KOPT-K1 (cell line): ENCODE results near the gene PODNL1.
"Not testable (repeated sequence)": the region's sequence is repeated elsewhere in the genome, so short reads cannot be mapped to it uniquely, and the experiment has no call there.

Source experiments
- H3K27ac ChIP-seq: fragments of 200-600 bp; sonication (generic); 2 replicates; pipeline ENCODE4 v1.5.1; 2016; ENCODE audit warnings: antibody characterized with exemption, mild to moderate bottlenecking, low read depth, low read length; ENCODE audit not compliant: poor library complexity, severe bottlenecking
- H3K36me3 ChIP-seq: fragments of 200-600 bp; sonication (generic); 2 replicates; pipeline ENCODE4 v1.5.1; 2017; ENCODE audit warnings: antibody characterized with exemption, mild to moderate bottlenecking, low read length, moderate library complexity; ENCODE audit not compliant: insufficient read depth
- H3K9me3 ChIP-seq: fragments of 200-600 bp; sonication (generic); 2 replicates; pipeline ENCODE4 v1.5.1; 2017; ENCODE audit warnings: antibody characterized with exemption, low read length, mild to moderate bottlenecking; ENCODE audit not compliant: insufficient read depth, poor library complexity, severe bottlenecking

PODNL1 gene

DNA sequence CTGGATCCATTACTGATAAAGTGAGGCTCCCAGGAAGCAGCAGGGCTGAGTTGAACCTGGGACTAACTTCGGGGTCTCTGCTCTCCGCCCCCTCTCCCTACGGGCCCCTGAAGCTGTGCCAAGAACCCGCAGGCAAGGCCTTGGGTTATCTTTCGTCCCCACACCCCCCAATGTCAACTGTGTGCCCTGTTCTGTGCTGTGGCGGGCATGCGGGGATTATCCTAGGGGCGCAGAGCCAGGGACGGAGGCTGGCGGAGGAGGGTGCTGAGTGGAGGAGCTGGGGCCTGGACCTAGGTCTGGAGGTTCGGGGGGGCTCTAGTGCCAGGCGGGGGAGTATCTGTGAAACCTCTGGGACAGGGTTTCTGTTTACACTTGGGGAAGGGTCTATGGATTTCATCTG lies 41.5 kb upstream of the PODNL1 start:
- Histone ChIP-seq H3K9me3 (no peaks in the 10 kb centered on the region), H3K27ac (no peak overlapping the region), H3K36me3 (peaks cover 19% of the 10 kb centered on the region; the same call in 1 of the 2 replicates)

DNA sequence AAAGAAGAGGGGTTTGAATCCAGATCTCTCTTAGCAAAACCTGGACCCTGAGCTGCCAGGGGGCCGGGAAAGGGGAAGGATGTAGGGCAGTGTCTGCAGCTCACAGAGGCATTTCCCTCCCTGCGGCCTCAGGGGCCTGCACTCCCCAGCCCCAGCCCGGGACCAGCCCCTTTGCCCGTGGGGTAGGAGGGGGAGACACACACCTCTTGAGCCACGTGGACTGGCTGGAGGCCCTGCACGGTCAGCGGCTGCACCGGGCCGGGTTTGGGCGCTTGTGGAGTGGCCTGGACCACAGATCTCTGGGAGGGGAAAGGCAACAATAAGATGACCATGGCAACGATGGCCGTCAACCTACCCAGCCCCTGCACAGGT lies 41.0 kb upstream of the PODNL1 start:
- H3K36me3 ChIP-seq = peaks cover 19% of the 10 kb centered on the region; the same call in 1 of the 2 replicates
- H3K9me3 ChIP-seq = no peaks in the 10 kb centered on the region
- no peak overlapping the region for H3K27ac ChIP-seq

DNA sequence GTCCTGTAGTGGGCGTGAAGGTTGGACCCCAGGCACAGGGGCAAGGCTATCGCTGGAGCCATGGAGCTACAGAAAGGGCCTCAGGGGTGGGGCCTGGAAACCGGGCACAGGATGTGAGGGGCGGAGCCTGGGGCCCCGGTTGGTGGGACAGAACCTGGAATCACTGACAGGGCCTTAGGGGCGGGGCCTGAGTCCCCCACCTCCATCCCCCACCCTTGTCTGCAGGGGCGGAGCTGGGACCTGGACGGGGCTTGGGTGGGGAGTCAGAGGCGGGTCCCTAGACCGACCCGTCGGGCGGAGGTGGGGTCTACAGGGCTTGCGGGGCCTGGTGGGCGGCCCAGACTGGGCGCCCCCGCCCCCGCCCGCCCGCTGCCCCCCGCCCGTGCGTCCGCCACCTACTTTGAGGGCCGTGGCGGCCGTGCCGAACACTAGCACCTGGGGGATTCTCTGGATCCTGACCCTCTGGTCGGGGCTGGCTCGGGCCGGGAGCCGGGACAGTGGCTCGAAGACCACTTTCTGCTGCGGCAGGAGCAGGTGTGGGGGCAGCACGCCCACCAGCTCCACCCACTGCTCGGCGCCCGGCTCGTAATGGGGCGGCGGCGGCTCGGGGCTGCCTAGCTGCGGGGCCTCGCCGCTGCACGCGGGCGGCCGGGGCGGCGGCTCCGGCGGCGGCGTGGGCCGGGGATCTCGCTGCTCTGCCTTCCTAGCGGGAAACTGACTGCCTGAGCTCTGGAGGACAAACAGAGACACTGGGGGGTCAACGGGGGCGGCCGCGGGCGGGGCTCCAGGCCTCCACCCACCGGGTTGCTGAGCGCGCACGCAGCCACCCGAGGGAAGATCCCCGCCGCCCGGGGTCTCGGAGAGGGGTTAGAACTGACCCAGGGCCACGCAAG lies 40.4 kb upstream of the PODNL1 start:
- H3K36me3 ChIP-seq = peaks cover 19% of the 10 kb centered on the region; the same call in 1 of the 2 replicates
- no peak overlapping the region for H3K27ac ChIP-seq
- H3K9me3 ChIP-seq = no peaks in the 10 kb centered on the region

DNA sequence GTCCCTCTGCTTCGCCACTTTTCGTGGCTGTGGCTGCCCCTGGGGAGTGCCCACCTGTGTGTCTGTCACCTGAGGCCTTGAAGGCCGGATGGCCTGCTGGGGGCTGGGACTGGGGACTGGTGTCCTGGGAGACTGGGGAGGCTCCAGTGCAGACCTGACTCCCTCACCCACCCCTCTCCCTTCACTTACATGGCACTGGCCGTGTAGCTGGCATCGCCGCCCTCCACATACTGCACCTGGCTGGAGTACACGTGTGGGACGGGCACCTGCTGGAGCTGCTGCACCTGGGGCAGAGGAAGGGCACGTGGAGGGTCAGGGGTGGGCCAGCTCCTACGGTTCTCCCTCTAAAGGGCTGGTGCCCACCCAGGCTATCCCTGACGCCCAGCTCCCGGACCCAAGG lies 39.6 kb upstream of the PODNL1 start:
- H3K27ac ChIP-seq = no peak overlapping the region

DNA sequence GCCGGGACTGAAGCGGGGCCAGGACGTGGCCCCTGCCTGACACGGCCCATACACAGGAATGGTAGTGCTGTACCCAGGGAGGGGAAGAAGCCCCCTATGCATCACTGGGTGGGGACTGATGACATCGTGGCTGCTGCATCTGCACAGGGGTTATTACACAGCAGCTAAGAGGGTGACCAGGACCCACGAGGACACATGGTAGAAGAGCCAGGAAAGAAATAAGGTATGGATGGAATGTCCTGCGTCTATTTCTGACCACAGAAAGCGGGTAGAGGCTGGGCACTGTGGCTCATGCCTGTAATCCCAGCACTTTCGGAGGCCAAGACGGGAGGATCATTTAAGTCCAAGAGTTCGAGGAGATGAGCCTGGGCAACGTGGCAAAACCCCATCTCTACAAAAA lies 38.2 kb upstream of the PODNL1 start:
- Histone ChIP-seq H3K36me3 (peaks cover 31% of the 10 kb centered on the region; the same call in 1 of the 2 replicates), H3K9me3 (no peaks in the 10 kb centered on the region), H3K27ac (no peak overlapping the region)

More for the DNA sequence above, 39.6 kb upstream of the PODNL1 start:
- Histone ChIP-seq H3K36me3 (peaks cover 24% of the 10 kb centered on the region; the same call in 1 of the 2 replicates), H3K9me3 (no peaks in the 10 kb centered on the region)

DNA sequence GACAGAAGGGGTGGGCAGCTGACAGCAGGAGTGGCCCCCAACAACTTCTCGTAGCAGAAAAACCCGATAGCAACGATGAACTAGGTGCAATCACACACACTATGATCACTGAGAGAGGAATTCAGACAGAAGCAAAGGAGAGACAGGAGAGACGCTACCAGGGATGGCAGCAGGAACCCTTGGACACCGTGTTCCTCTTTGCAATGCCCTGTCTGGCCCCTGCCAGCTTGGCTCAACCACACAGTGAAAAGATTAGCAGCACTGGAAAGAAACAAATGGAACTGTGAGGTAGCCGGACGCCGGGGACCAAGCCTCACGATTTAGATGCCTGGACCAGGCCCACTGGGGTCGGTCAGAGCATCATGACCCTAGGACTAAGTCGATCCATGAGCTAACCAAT lies 37.7 kb upstream of the PODNL1 start:
- H3K27ac ChIP-seq = no peak overlapping the region
- H3K9me3 ChIP-seq = no peaks in the 10 kb centered on the region

DNA sequence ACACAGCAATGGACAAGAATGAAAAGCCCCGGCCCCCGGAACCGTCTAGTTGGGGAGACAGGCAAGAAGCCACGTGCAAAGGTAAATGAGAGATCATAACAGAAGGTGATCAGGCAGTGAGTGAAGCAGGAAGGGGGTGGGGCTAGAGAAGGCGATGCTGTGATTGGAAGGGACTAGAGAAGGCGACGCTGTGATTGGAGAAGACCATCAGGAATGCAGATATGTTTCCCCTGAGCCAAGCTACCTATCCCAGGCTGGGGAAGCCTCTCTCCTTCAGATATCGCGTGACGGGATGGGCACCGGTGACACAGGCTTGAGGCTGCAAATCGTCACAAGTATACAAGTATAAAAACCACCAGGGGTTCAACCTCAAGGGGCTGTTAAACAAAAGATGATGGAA lies 35.9 kb upstream of the PODNL1 start:
- Histone ChIP-seq H3K36me3 (peaks cover 31% of the 10 kb centered on the region; the same call in 1 of the 2 replicates), H3K9me3 (no peaks in the 10 kb centered on the region), H3K27ac (no peak overlapping the region)

More for the DNA sequence above, 37.7 kb upstream of the PODNL1 start:
- H3K36me3 ChIP-seq = peaks cover 31% of the 10 kb centered on the region; the same call in 1 of the 2 replicates

DNA sequence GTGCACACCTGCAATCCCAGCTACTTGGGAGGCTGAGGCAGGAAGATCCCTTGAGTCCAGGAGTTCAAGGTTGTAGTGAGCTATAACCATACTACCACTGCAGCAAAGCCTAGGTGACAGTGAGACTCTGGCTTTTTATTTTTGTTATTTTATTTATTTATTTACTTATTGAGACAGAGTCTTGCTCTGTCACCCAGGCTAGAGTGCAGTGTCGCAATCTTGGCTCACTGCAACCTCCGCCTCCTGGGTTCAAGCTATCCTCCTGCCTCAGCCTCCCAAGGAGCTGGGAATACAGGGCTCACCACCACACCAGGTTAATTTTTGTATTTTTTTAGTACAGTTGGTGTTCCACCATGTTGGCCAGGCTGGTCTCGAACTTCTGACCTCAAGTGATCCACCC lies 35.3 kb upstream of the PODNL1 start:
- not testable (repeated sequence) for H3K27ac ChIP-seq, H3K9me3 ChIP-seq
- peaks cover 37% of the 10 kb centered on the region; the same call in 1 of the 2 replicates for H3K36me3 ChIP-seq

DNA sequence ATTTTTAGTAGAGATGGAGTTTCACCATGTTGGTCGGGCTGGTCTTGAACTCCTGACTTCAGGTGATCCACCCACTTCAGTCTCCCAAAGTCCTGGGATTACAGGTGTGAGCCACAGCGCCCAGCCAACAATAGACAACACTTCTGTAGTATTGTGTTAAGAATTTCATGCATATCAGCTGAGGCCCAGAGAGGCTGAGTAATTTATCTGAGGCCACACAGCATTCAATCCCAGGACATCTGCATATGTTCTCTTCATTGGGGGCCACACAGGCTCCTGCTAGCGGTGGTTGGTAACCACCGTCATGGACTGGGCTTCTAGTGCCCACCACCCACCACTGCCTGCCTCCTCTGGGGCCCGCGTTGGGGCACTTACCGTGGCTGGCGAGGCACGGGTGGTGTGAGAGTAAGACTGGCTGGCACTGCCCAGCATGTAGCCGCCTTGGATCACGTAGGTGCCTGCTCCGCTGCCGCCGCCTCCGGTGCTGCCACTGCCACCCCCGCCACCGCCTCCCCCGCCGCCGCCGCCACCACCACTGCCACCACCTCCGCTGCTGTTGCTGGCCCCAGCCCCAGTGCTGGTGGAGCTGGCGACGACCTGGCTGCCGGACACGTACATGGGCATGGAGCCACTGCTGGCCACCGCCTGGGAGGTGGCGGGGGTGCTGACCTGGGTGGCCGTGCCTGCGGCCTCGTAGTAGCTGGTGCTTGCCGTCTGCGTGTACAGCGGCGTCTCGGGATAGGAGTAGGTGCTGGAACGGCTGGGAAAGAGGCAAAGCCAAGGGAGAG lies 34.3 kb upstream of the PODNL1 start:
- Histone ChIP-seq H3K36me3 (peaks cover 47% of the 10 kb centered on the region), H3K9me3 (no peaks in the 10 kb centered on the region), H3K27ac (no peak overlapping the region)

DNA sequence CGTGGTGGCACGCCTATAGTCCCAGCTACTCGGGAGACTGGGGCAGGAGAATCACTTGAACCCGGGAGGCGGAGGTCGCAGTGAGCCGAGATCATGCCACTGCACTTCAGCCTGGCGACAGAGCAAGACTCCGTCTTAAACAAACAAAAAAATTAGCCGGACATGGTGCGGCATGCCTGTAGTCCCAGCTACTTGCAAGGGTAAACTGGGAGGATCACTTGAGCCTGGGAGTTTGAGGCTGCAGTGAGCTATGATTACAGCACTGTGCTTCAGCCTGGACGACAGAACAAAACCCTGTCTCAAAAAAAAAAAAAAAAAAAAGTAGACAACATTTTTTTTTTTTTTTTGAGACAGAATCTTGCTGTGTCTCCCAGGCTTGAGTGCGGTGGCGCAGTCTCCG lies 33.7 kb upstream of the PODNL1 start:
- peaks cover 54% of the 10 kb centered on the region for H3K36me3 ChIP-seq
- not testable (repeated sequence) for H3K27ac ChIP-seq

DNA sequence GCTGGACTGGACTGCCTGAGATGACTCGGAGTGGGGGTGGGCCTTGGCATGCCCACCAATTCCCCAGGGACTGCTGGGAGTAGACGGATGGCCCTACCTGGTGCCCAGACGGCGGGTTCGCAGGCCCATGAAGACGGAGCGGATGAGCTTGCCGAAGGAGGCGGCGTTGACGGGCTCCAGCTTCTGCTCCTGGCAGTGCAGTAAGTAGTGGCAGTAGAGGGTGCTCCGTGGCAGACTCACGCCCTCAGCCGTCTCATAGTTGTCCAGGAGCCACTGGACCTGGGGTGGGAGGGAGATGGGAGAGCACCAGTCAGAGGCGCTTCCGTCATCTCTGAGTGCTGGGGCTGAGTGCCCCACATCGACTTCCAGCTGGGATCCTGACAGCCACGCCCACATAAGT lies 31.7 kb upstream of the PODNL1 start:
- H3K9me3 ChIP-seq = no peaks in the 10 kb centered on the region
- H3K27ac ChIP-seq = no peak overlapping the region
- peaks cover 67% of the 10 kb centered on the region for H3K36me3 ChIP-seq

More for the DNA sequence above, 33.7 kb upstream of the PODNL1 start:
- not testable (repeated sequence) for H3K9me3 ChIP-seq

DNA sequence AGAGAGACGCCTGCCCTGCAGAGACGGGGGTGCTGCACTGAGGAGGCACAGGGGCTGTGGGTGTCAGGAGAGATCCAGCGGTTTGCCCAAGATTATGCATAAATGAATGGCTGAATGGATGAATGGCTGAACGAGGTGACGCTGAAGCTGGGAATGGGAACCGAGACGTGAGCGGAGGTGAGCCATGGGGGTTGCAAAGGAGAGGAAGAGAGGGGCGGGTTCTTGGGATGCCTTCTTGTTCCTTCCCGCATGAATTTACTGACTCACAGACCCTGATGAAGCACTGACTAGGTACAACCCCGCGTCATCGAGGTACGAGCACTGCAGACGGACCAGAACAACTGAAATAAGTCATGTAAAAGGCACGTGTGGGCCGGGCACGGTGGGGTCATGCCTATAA lies 30.8 kb upstream of the PODNL1 start:
- Histone ChIP-seq H3K36me3 (peaks cover 68% of the 10 kb centered on the region), H3K27ac (no peak overlapping the region), H3K9me3 (no peaks in the 10 kb centered on the region)

DNA sequence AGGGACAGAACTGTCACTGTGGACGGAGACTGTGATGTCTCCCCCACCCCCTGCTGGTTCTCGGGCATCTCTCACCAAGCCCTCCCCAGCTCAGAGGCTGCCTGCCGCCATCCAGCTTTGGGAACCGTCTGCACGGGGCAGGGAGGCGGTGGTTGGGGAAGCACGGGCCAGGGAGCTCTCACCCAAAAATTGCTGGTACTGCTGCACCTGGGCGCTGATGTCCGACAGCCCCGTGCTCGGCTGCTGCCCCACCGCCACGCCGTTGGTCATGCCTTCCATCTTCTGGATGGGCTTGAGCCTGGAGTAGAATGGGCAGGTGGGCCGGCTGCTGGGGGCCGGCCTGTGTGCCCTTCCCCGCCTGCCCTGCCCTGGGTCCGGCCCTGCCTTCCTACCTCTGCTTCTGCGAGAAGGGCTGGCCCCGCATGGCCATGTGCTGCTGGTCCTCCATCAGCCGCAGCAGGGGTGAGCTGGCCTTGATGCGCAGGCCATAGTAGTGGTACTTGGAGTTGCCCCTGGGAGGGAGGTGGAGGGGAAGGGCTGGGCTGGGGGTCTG lies 30.2 kb upstream of the PODNL1 start:
- H3K36me3 ChIP-seq = peaks cover 68% of the 10 kb centered on the region
- H3K9me3 ChIP-seq = no peaks in the 10 kb centered on the region
- no peak overlapping the region for H3K27ac ChIP-seq

DNA sequence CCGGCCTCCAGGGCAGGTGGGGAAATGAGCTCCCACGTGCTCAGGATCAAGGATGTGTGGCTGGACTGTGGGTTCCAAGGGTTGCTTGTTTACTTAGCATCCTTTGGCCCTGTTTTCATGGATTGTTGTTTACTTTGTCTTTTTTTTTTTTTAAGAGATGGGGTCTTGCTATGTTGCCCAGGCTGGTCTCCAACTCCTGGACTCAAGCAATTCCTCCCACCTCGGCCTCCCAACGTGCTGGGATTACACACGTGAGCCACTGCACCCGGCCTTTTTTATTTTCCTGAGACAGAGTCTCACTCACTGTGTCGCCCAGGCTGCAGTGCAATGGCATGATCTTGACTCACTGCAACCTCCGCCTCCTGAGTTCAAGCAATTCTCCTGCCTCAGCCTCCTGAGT lies 29.0 kb upstream of the PODNL1 start:
- H3K36me3 ChIP-seq = peaks cover 67% of the 10 kb centered on the region
- H3K9me3 ChIP-seq, H3K27ac ChIP-seq: not testable (repeated sequence)

DNA sequence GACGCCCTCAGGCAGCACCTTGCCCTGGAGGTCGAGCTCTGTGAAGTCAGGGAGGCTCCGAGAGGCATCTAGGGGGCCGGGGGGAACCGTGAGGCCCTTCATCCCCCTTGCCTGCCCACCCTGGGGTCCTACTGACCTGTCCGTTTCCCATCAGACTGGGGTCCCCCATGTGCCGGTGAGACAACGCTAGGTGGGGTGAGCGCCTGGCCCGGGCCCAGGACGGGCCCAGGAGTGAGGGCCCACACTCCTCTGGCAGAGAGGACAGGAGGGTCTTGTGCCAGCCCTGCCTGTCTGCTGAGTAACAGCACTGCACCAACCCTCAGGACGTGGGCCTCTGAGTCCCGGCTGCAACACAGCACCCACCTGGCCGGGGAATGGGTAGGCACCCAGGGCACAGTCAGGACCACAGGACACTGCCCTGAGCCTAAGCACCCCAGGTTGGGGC lies 28.5 kb upstream of the PODNL1 start:
- no peaks in the 10 kb centered on the region for H3K9me3 ChIP-seq
- H3K36me3 ChIP-seq = peaks cover 71% of the 10 kb centered on the region
- no peak overlapping the region for H3K27ac ChIP-seq
